Keratinocyte (primary cell): ENCODE measurements around the gene ATP2B1. TPM values are rescaled to one million over a fixed set of nuclear protein-coding genes. Genes with fewer than 3 reads are reported as not detected.
"Not testable (repeated sequence)": the region's sequence is repeated elsewhere in the genome, so short reads cannot be mapped to it uniquely, and the experiment has no call there.

Experiments used
- DNase-seq: peaks from one replicate; pipeline ENCODE4 v3.0.0-alpha.2; 2011; ENCODE audit warnings: low read depth, missing footprints, low spot score
- FAIRE-seq: peaks from 2 replicates; lab custom pipeline; 2011; peaks lifted over from hg19 to GRCh38; lab: Jason Lieb, UNC
- H2AFZ ChIP-seq: 2 replicates; pipeline ENCODE4 v1.6.0; 2012; ENCODE audit warnings: low read length, control low read depth, inconsistent platforms; ENCODE audit not compliant: control insufficient read depth
- H3K27ac ChIP-seq: 2 replicates; pipeline ENCODE4 v1.5.1; 2011; ENCODE audit warnings: low read length; ENCODE audit not compliant: control insufficient read depth, insufficient read depth
- H3K27me3 ChIP-seq: 3 replicates; pipeline ENCODE4 v1.6.0; 2011; ENCODE audit warnings: low read length; ENCODE audit not compliant: control insufficient read depth, insufficient read depth; ENCODE audit errors: extremely low read depth
- H3K36me3 ChIP-seq, 2 experiments: 2 replicates in 1 of 2; 3 replicates in 1 of 2; pipeline ENCODE4 v1.5.1; 2011; ENCODE audit warnings: low read length in 2 of 2, mild to moderate bottlenecking in 1 of 2; ENCODE audit not compliant: control insufficient read depth in 2 of 2, insufficient read depth in 2 of 2; ENCODE audit errors: extremely low read depth in 1 of 2
- H3K4me1 ChIP-seq: 3 replicates; pipeline ENCODE4 v1.5.1; 2011; ENCODE audit warnings: low read length; ENCODE audit not compliant: control insufficient read depth, insufficient read depth; ENCODE audit errors: extremely low read depth
- H3K4me2 ChIP-seq: 3 replicates; pipeline ENCODE4 v1.6.0; 2011; ENCODE audit warnings: low read depth, low read length; ENCODE audit not compliant: control insufficient read depth, insufficient read depth; ENCODE audit errors: extremely low read depth
- H3K4me3 ChIP-seq, 3 experiments: fragments of 200-600 bp in 1 of 3; sonication (generic) in 1 of 3; 2 replicates in 2 of 3; 3 replicates in 1 of 3; pipeline ENCODE4 v1.5.1; 2011 to 2016; ENCODE audit warnings: low read length in 3 of 3, mild to moderate bottlenecking in 3 of 3, control low read depth in 2 of 3, inconsistent platforms in 1 of 3, low read depth in 1 of 3, mixed read lengths in 1 of 3, mixed run types in 1 of 3, moderate library complexity in 1 of 3; ENCODE audit not compliant: control insufficient read depth in 2 of 3, insufficient read depth in 2 of 3; ENCODE audit errors: extremely low read depth in 1 of 3
- H3K79me2 ChIP-seq: 2 replicates; pipeline ENCODE4 v1.6.0; 2012; ENCODE audit warnings: low read length; ENCODE audit not compliant: control insufficient read depth, insufficient read depth
- H3K9ac ChIP-seq: 3 replicates; pipeline ENCODE4 v1.6.0; 2011; ENCODE audit warnings: low read length; ENCODE audit not compliant: control insufficient read depth, insufficient read depth; ENCODE audit errors: extremely low read depth
- H3K9me1 ChIP-seq: 3 replicates; pipeline ENCODE4 v1.6.0; 2011; ENCODE audit warnings: low read length; ENCODE audit not compliant: control insufficient read depth, insufficient read depth; ENCODE audit errors: extremely low read depth
- H3K9me3 ChIP-seq: 2 replicates; pipeline ENCODE4 v1.5.1; 2012; ENCODE audit warnings: low read depth, low read length; ENCODE audit not compliant: control insufficient read depth
- H4K20me1 ChIP-seq: 3 replicates; pipeline ENCODE4 v1.6.0; 2011; ENCODE audit warnings: low read length; ENCODE audit not compliant: control insufficient read depth, insufficient read depth; ENCODE audit errors: extremely low read depth
- CTCF ChIP-seq, 3 experiments: IDR thresholded peaks in 1 of 3; conservative IDR thresholded peaks in 1 of 3; optimal IDR thresholded peaks in 1 of 3; 2 replicates in 2 of 3; 3 replicates in 1 of 3; pipeline versions ENCODE3 to v1.5.1; 2011; ENCODE audit warnings: low read length in 3 of 3, mild to moderate bottlenecking in 3 of 3, moderate library complexity in 2 of 3, control low read depth in 1 of 3, inconsistent platforms in 1 of 3; ENCODE audit not compliant: insufficient read depth in 2 of 3; ENCODE audit errors: extremely low read depth in 1 of 3
- EZH2 ChIP-seq: IDR thresholded peaks from one replicate; pipeline ENCODE4 v1.6.1; 2012; ENCODE audit warnings: inconsistent platforms, mild to moderate bottlenecking, low read length, moderate library complexity
- dilution Hi-C: fragments of 300-500 bp; cut with MboI; formaldehyde crosslinking; loops from one replicate; pipeline ENCODE4 v1.7.0; 2020; ENCODE audit warnings: low sequenced_read_pairs; ENCODE audit not compliant: extremely low pct_ligation_motif_present
- polyA minus RNA-seq, 3 experiments: library from RNA; depleted of rRNA, polyadenylated mRNA; stranded (reverse); fragments of >200 nt; gene quantifications; 1 replicate in 1 of 3; 2 replicates in 1 of 3; 3 replicates in 1 of 3; pipeline ENCODE4 v1.2.3, GENCODE V29; 2011
- polyA plus RNA-seq, 5 experiments: library from polyadenylated mRNA; depleted of rRNA in 3 of 5; stranded (reverse) in 3 of 5; stranded (forward) in 1 of 5; unstranded in 1 of 5; fragments of >200 nt; gene quantifications; 1 replicate in 1 of 5; 2 replicates in 3 of 5; 3 replicates in 1 of 5; pipeline versions ENCODE4 v1.2.1 to v1.2.3, GENCODE V29; 2011 to 2012; ENCODE audit warnings: missing spikeins in 2 of 5, low read depth in 1 of 5, low replicate concordance in 1 of 5

ATP2B1 gene
- polyA plus RNA-seq, result 16.4 to 24.6 TPM (median 16.8 TPM) in 3 replicates
- polyA plus RNA-seq (2011; ENCODE audit: low read depth), result 25.9 TPM
- 7.0 and 12.9 TPM in 2 replicates for polyA plus RNA-seq (2011; cell fraction: cytosol; rRNA removed)
- 42.6 and 56.0 TPM in 2 replicates for polyA plus RNA-seq (2011; cell fraction: nucleus; rRNA removed)
- 19.3 and 21.5 TPM in 2 replicates for polyA plus RNA-seq (2012; ENCODE audit: low replicate concordance)
- 7.5 to 50.0 TPM (median 24.9 TPM) in 3 replicates for polyA minus RNA-seq
- 10.0 TPM for polyA minus RNA-seq (2011; cell fraction: cytosol; rRNA and poly(A)+ RNA removed)
- polyA minus RNA-seq (2011; cell fraction: nucleus; rRNA and poly(A)+ RNA removed), result 51.7 and 95.3 TPM in 2 replicates

GRCh38 chr12:89708565-89709156 is at the start of gene ATP2B1:
Gene ATP2B1, minus strand, starts transcription at chr12:89708838. Its CDS starts 52,952 bp downstream, at chr12:89655886.
- FAIRE-seq, result no peak
- H3K79me2 ChIP-seq, result peaks cover 46% of the 10 kb centered on the region

GRCh38 chr12:89757987-89758386 is 49.3 kb upstream of the ATP2B1 start:
- H3K9ac ChIP-seq, H3K36me3 ChIP-seq, H3K79me2 ChIP-seq, H4K20me1 ChIP-seq, dilution Hi-C loops, H2AFZ ChIP-seq, H3K4me3 ChIP-seq, H3K4me2 ChIP-seq, DNase-seq, FAIRE-seq, H3K9me3 ChIP-seq, H3K27me3 ChIP-seq, H3K9me1 ChIP-seq: not testable (repeated sequence)
- H3K4me1 ChIP-seq, result peaks cover 27% of the 10 kb centered on the region
- H3K27ac ChIP-seq, result peak overlapping the region; percentile 98

More at GRCh38 chr12:89708565-89709156, at the start of gene ATP2B1:
- dilution Hi-C loops, result no loop called here
- Histone ChIP-seq H3K36me3 (no peaks in the 10 kb centered on the region), H3K4me1 (peaks cover 22% of the 10 kb centered on the region), H3K9me1 (no peaks in the 10 kb centered on the region), H2AFZ (peak within 1 kb of the TSS; percentile 94), H3K4me3 (peak within 1 kb of the TSS; percentile 89 to 95 (median 91)), H3K9ac (peak within 1 kb of the TSS; percentile 94), H3K4me2 (peak within 1 kb of the TSS; percentile 95), H4K20me1 (no peaks in the 10 kb centered on the region), H3K27ac (peak within 1 kb of the TSS; percentile 91), H3K27me3 (no peaks in the 10 kb centered on the region), H3K9me3 (no peaks in the 10 kb centered on the region)
- DNase-seq, result no peak
- TF ChIP-seq EZH2, result no peak
- peak in 2 of 3 experiments; percentile 36 to 40 for TF ChIP-seq CTCF (optimal IDR thresholded peaks at IDR 0.05 in 1 of 3, IDR thresholded peaks at IDR 0.05 in 1 of 3, conservative IDR thresholded peaks at IDR 0.05 in 1 of 3; ENCODE audit: extremely low read depth in 1 of 3, insufficient read depth in 2 of 3, low read length in 3 of 3)
